RWPE2 (cell line): ENCODE measurements around the gene ZC3H10.

Source experiments
- ATAC-seq: fragments of 200-7000 bp; cut with Tn5 transposase; 3 replicates; pipeline ENCODE4 v1.9.1; 2021; ENCODE audit warnings: low read depth
- DNase-seq: peaks from one replicate; pipeline ENCODE4 v3.0.0-alpha.2; 2020; ENCODE audit warnings: low spot score
- H3K27ac ChIP-seq: fragments of 450-650 bp; 2 replicates; pipeline ENCODE4 v1.5.1; 2017; ENCODE audit warnings: mild to moderate bottlenecking; ENCODE audit not compliant: poor library complexity, severe bottlenecking
- H3K27me3 ChIP-seq: fragments of 250-450 bp; sonication (Bioruptor Pico); 2 replicates; pipeline ENCODE4 v1.5.1; 2021; ENCODE audit warnings: mild to moderate bottlenecking, moderate library complexity; ENCODE audit not compliant: insufficient read depth, poor library complexity, severe bottlenecking
- H3K36me3 ChIP-seq: fragments of 250-450 bp; sonication (Bioruptor Pico); 2 replicates; pipeline ENCODE4 v1.5.1; 2020; ENCODE audit warnings: low read depth, mild to moderate bottlenecking, moderate library complexity
- H3K4me1 ChIP-seq: fragments of 250-450 bp; sonication (Bioruptor Pico); 2 replicates; pipeline ENCODE4 v1.5.1; 2021; ENCODE audit warnings: mild to moderate bottlenecking, moderate library complexity; ENCODE audit not compliant: insufficient read depth, poor library complexity, severe bottlenecking
- H3K4me3 ChIP-seq: fragments of 250-450 bp; sonication (Bioruptor Pico); 2 replicates; pipeline ENCODE4 v1.5.1; 2021; ENCODE audit warnings: mild to moderate bottlenecking, moderate library complexity; ENCODE audit not compliant: severe bottlenecking
- H3K9me3 ChIP-seq: fragments of 250-450 bp; sonication (Bioruptor Pico); 2 replicates; pipeline ENCODE4 v1.5.1; 2021; ENCODE audit warnings: mild to moderate bottlenecking, moderate library complexity; ENCODE audit not compliant: severe bottlenecking
- CTCF ChIP-seq: fragments of 450-650 bp; IDR thresholded peaks from one replicate; pipeline ENCODE4 v1.5.1; 2017; ENCODE audit warnings: mild to moderate bottlenecking, moderate library complexity; ENCODE audit not compliant: poor library complexity, severe bottlenecking

The ZC3H10 gene

GRCh38 chr12:56078931-56079722 is 38.9 kb upstream of the ZC3H10 start:
- Histone ChIP-seq H3K27ac (peak overlapping the region; percentile 72), H3K4me1 (peaks cover 4% of the 10 kb centered on the region), H3K9me3 (no peaks in the 10 kb centered on the region), H3K4me3 (peak overlapping the region; percentile 57), H3K27me3 (no peaks in the 10 kb centered on the region), H3K36me3 (no peaks in the 10 kb centered on the region)
- TF ChIP-seq CTCF = peak; percentile 91
- ATAC-seq = peak; percentile 80
- DNase-seq = peak; percentile 93

GRCh38 chr12:56079723-56080555 is 38.1 kb upstream of the ZC3H10 start, which contains the start of gene ERBB3:
TSS of gene ERBB3 (plus strand) at chr12:56080165. CDS start at chr12:56080301, 136 bp downstream.
- Histone ChIP-seq H3K27ac (peak within 1 kb of the TSS; percentile 72), H3K4me3 (peak within 1 kb of the TSS; percentile 57), H3K9me3 (no peaks in the 10 kb centered on the region), H3K27me3 (no peaks in the 10 kb centered on the region), H3K4me1 (peaks cover 4% of the 10 kb centered on the region), H3K36me3 (no peaks in the 10 kb centered on the region)
- ATAC-seq (peak; percentile 84), DNase-seq (peak; percentile 91)
- TF ChIP-seq CTCF = no peak

GRCh38 chr12:56080556-56081138 is 37.4 kb upstream of the ZC3H10 start:
- DNase-seq = no peak
- Histone ChIP-seq H3K4me1 (peaks cover 4% of the 10 kb centered on the region), H3K36me3 (no peaks in the 10 kb centered on the region), H3K4me3 (peak overlapping the region; percentile 57), H3K27me3 (no peaks in the 10 kb centered on the region), H3K9me3 (no peaks in the 10 kb centered on the region), H3K27ac (peak overlapping the region; percentile 72)
- TF ChIP-seq CTCF = no peak
- peak; percentile 0; the same call in 1 of the 3 replicates for ATAC-seq

GRCh38 chr12:56081393-56082347 is 36.4 kb upstream of the ZC3H10 start:
- no peak overlapping the region for H3K27ac ChIP-seq
- no peak overlapping the region for H3K4me3 ChIP-seq
- DNase-seq = no peak
- H3K4me1 ChIP-seq = peaks cover 4% of the 10 kb centered on the region
- no peak for ATAC-seq
- no peaks in the 10 kb centered on the region for H3K27me3 ChIP-seq
- TF ChIP-seq CTCF = no peak
- peaks cover 5% of the 10 kb centered on the region; the same call in 1 of the 2 replicates for H3K36me3 ChIP-seq
- no peaks in the 10 kb centered on the region for H3K9me3 ChIP-seq
